Activated CD4-positive, alpha-beta T cell treated with anti-CD3 and anti-CD28 coated beads, Interleukin-2, Interleukin-4, amounts not matched to agents 100 ng/mL and 50 ng/mL, durations not matched to agents 16 hours and 8 hours (primary cell): ENCODE measurements around the gene OR2L2.
"Not testable (repeated sequence)": the region's sequence is repeated elsewhere in the genome, so short reads cannot be mapped to it uniquely, and the experiment has no call there.

Source experiments
- DNase-seq: peaks from one replicate; pipeline ENCODE4 v3.0.0-alpha.2; 2020; ENCODE audit warnings: low spot score

The OR2L2 gene

DNA sequence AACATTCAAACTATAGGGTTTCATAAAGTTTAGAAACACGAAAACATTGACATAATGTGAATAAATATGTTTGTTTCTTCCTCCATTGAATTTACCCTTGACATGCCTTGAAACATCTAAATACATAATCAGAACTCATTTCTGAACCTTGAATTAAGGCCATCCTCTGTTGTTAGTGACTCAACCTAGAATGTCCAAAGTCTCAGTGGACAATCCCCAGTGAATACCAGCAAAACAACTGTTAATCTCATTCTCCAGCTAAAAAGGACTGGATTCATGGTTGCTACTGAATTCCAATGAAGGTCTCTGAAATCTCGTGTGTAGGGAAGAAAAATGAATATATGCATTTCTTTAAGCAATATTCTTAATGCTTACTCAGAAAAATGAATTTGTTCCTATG, at the start of gene OR2L2:
Gene OR2L2, plus strand, starts transcription at position 301 of the 400 bp plus-strand sequence. CDS start 8,198 bp downstream, outside the sequence.
- no peak for DNase-seq

DNA sequence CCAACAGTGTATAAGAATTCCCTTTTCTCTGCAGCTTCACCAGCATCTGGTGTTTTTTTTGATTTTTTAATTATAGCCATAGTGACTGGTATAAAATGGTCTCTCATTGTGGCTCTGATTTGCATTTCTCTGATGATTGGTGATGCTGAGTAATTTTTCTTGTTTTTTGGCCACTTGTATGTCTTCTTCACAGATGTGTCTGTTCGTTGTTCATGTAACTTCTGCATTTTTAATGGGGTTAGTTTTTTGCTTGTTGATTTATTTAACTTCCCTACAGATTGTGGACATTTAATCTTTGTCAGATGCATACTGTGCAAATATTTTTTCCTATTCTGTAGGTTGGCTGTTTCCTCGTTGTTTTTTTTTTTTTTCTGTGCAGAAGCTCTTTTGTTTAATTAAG, 36.9 kb upstream of the OR2L2 start:
- DNase-seq: no peak

DNA sequence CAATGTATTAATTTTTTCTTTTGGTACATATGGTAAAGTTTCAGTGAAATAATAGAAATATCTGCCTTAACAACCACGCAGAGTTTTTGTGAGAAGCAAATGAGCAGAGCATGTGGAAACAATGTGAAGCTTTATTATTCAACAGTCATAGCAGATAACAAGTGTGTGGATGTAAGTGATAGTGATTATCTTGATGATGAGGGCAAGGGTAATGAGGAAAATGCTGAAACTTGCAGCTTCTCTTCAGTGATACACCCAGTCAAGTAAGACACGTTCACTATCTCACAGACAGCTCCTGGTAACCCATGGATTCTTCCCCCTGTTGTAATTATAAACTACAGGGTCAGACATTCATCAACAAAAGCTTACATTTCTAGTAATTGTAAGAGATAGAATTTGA, 31.1 kb upstream of the OR2L2 start:
- DNase-seq: no peak

- no peak for DNase-seq
Observed at GRCh38 chr1:248000169-248000568, 29.7 kb upstream of the OR2L2 start.

DNA sequence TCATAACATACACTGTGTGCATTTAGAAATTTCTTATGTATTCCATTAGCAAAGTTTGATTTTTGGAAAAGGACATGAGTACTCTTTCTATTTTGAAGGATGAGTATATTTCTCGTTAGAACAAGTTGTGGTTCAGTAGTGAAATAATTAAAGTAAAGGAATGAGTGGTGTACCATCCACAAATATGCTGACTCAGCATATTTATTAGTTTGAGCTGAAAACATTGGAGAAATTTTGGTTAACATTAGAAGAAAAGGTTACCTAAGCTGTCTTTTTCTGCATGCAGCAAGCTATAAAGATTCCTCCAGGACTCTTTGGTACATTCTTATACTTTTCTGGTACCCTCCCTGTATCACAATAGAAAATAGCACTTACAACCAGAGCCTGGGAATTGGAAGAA, 22.1 kb upstream of the OR2L2 start:
- DNase-seq: no peak

- no peak for DNase-seq
Observed at GRCh38 chr1:248009681-248010080, 20.2 kb upstream of the OR2L2 start.

- DNase-seq: no peak
Observed at GRCh38 chr1:248013229-248013710, 16.6 kb upstream of the OR2L2 start, which contains the start of gene OR2L5. TSS of gene OR2L5 (plus strand) at chr1:248013660. CDS start at chr1:248021948, 8,288 bp downstream.

DNA sequence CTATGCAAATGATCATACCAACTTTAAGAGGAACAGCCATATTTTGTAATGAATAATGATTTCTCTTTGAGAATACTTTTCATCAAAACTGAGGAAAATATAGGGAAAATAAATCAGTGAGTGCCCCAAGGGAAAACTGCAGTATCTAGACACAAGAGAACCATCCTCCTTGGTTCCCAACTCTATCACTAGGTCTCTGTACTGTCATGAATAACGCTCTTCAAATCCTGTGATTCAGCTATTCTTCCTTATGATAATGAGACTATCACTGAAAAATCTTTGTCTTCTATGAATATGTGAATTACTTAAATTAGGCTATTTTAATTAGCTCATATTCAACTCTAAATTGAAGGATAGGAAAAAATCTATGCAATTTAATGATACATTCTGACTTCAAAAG, 14.1 kb upstream of the OR2L2 start:
- DNase-seq: no peak

DNA sequence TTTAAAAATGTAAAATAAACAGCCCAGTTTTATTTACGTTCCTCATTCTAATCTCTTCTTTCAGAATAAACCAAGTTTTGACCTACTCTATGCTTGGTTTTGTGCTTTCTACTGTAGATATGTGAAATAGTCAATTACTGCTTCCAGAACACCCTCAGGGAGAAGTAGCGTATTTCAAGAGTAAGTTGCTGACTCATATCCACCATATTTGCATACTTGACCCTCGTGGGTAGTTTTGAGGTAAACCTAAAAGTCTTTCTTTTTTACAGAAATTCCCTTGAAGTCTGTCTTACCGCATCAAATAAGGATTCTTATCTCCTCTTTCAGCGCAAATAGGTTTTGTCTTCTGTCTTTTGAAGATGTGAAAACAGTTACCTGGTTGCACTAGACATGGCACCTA, 15.3 kb downstream of the OR2L2 start:
- DNase-seq: no peak

GRCh38 chr1:248046536-248046935, 16.7 kb downstream of the OR2L2 start, which contains the start of gene OR2L3:
TSS of gene OR2L3 (plus strand) at chr1:248046836. CDS start at chr1:248060682, 13,846 bp downstream.
- DNase-seq: no peak

GRCh38 chr1:248047008-248047407, 17.1 kb downstream of the OR2L2 start:
- DNase-seq: no peak

GRCh38 chr1:248054671-248055070, 24.8 kb downstream of the OR2L2 start:
- no peak for DNase-seq

DNA sequence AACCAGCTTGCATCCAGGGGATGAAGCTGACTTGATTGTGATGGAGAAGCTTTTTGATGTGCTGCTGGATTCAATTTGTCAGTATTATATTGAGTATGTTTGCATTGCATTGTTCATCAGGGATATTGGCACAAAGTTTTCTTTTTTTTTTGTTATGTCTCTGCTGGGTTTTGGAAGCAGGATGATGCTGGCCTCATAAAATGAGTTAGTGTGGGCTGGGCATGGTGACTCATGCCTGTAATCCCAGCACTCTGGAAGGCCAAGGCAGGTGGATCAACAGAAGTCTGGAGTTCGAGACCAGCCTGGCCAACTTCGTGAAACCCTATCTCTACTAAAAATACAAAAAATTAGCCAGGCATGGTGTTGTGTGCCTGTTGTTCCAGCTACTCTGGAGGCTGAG, 25.4 kb downstream of the OR2L2 start:
- no peak for DNase-seq

- DNase-seq: no peak
Observed at GRCh38 chr1:248065071-248065470, 35.2 kb downstream of the OR2L2 start.

GRCh38 chr1:248065604-248066003, 35.7 kb downstream of the OR2L2 start:
- DNase-seq: no peak

DNA sequence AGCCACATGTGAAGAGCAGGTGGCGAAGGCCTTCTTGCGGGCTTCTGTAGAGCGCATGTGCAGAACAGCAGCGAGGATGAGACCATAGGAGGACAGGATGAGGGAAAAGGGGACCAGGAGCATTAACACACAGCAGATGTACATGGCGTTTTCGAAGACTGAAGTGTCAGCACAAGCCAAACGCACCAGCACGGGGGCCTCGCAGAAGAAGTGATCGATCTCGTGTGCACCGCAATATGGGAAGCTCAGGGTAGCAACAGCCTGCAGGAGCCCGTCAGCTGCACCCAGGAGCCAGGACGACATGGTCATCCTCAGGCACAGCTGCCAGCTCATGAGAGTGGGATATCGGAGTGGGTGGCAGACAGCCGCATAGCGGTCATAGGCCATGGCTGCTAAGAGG, 54.0 kb downstream of the OR2L2 start:
- not testable (repeated sequence) for DNase-seq
